ENCODE results near the gene CTBS.
"Not testable (repeated sequence)": the region's sequence is repeated elsewhere in the genome, so short reads cannot be mapped to it uniquely, and the experiment has no call there.

CTBS gene

DNA sequence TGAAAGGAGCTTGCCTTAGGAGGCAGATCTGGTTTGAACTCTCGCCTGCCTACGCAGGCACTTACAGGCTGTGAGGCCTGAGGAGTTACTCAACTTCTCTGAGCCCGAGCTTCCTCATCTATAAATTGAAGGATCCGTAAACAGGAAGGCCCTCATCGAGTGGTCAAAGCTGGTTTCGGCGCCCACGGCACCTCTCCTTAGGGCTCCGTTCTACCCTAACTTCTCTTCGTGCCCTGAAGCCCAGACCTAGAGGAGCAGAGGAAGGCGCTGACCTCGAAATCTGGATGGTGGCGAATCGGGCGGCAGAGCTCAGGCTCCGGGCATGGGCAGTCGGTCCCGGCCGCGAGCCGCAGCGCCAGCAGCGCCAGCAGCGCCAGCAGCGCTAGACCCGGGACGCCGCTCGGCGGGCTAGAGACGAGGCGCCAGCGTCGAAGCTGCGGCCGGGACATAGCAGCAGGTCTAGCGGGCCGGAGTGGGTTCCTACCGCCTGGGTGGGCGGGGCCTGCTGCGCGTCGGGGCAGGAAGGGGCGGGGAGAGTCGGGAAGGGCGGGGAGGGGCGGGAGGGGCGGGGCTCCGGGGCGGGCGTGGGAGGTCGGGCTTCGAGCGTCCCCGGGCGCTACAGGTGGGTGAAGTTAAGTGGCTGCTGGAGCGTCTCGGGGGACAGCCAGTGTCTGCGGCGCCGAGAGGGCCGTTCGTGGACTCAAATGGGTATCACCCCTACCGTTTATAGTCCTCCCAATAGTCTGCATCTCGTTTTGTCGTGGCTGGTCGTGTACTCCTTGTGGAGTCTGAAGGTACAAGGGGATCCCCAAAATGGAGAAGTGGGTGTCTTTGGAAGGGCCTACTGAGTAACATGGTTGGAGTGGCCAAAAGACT, at the start of gene CTBS:
CTBS (minus strand) TSS at position 474 of the 876 bp plus-strand sequence; CDS start at position 449, 25 bp downstream.
- peak; percentile 93 for DNase-seq

- no peak for DNase-seq
Observed at GRCh38 chr1:84621553-84621952, 47.3 kb upstream of the CTBS start.

DNA sequence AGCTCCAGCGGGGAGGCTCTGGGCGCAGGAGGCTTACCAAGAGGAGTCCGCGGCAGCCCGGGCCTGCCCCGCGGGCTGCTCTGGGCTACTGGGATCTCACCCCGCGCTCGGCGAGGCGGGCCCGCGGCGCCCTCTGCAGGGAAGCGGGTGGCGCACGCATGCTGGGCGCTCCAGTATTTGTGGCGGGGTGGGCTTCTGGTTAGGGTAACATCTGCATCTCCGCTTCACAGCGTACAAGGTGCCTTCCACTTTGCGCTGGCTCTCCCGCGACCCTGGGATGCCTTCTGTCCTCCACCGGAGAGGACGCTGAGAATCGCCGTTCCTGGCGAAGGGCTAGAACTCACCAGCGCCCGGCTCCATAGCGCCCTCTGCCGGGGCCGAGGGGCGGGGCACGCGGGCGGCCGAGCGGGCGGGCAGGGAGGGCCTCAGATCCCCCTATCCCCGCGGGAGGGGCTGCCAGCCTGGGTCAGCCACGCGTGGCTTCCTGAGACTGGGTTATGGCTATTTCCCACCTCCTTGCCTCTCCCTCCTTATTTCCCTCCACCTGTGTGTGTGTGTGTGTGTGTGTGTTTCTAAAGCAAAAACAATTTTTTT, 46.6 kb upstream of the CTBS start:
- DNase-seq: peak; percentile 87

GRCh38 chr1:84619383-84620102, 45.3 kb upstream of the CTBS start:
- peak; percentile 43 for DNase-seq

- no peak for DNase-seq
Observed at GRCh38 chr1:84617349-84617748, 43.1 kb upstream of the CTBS start.

GRCh38 chr1:84615790-84616189, 41.5 kb upstream of the CTBS start:
- no peak for DNase-seq

GRCh38 chr1:84613887-84614286, 39.6 kb upstream of the CTBS start:
- no peak for DNase-seq

DNA sequence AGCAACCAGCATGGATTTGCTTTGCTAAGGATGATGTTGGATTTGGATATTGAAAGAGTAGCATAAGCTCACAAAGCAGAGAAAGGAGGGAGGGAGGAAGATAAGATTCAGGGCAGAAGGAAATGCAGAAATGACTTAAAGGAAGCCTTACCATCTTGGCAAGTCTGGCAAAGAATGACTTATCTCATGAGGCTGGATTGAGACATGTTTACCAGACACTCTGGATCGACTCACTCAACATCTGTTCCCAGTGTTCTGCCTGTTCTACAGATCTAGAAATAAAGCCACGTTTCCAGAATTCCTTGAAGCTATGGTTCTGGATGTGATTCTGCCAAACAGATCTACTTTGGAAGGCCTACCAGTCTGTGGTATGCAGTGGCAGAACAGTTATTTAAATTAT, 38.8 kb upstream of the CTBS start:
- DNase-seq: no peak

DNA sequence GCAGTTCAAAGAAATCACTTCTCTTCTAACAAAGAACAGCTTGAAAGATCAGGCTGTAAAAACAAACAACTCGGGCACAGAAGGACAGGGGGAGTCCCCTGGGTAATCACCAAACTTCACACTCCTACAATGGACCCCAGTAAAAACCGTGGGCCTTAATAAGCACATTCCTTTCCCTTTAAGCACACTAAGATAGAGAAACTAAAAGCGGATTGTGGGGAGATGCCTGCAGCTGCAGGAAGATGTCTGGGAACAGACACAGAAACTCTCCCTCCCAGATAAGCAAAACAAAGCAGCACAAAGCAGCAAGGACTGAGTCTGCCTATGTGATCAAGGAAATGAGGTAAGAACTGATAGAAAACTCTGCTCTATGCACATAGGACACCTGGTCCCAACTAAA, 37.6 kb upstream of the CTBS start:
- no peak for DNase-seq

DNA sequence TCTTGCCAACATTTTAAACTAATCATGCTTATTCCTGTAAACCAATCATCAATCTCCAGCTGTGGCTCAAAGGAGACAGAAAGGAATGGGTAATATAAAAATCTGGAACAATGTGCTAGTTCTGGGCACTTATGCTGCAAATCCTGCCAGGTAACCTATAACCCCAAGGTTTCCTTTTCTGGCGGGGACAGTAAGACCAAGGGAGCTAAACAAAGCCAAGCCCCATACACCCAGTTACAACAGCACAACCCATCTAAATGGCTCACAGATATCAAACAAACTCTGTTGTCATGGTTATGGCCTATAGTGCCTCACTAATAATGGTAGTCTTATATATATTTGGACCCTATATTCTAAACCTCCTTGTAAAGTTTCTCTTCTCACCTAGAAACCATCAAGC, 36.9 kb upstream of the CTBS start:
- DNase-seq: no peak

DNA sequence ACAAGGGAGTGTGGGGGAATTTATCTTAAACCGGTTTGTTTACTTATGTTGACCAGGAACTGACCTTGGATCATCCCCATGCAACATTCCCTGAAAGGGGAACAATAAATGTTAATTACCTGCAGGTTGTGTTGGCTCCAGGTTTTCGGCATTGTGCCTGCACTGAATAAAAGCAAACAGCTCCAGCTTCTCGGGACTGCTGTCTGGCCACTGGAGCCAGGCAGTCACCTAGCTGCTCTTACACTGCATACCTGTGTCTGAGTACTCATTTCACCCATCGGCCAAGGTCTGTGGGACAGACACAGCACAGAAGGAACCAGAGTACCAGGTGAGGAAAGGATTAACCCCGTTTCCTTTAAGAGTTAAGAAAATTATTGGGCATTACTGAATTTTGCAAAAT, 32.7 kb upstream of the CTBS start:
- DNase-seq: no peak

- no peak for DNase-seq
Observed at GRCh38 chr1:84605157-84605556, 30.9 kb upstream of the CTBS start.

GRCh38 chr1:84603941-84604830, 29.9 kb upstream of the CTBS start:
- no peak for DNase-seq

GRCh38 chr1:84603223-84603622, 29.0 kb upstream of the CTBS start:
- no peak for DNase-seq

DNA sequence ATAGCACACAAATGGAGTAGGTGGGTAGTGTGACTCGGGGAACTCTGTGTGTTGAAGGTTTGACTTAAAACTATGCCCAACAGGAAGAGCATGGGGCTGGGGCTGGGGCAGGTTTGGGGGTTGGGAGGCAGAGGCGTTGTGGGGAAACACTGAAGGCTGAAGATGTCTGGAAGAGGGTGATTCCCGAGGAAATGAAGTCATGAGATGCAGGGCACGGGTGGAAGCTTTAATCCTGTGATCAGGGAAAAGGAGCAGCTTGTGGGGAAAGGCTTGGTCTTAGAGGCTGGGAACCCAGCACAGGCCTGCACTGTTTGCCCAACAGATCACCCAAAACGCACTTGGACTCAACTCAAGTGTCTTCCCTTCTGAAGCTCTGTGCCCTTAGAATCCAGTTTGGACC, 26.6 kb upstream of the CTBS start:
- no peak for DNase-seq

DNA sequence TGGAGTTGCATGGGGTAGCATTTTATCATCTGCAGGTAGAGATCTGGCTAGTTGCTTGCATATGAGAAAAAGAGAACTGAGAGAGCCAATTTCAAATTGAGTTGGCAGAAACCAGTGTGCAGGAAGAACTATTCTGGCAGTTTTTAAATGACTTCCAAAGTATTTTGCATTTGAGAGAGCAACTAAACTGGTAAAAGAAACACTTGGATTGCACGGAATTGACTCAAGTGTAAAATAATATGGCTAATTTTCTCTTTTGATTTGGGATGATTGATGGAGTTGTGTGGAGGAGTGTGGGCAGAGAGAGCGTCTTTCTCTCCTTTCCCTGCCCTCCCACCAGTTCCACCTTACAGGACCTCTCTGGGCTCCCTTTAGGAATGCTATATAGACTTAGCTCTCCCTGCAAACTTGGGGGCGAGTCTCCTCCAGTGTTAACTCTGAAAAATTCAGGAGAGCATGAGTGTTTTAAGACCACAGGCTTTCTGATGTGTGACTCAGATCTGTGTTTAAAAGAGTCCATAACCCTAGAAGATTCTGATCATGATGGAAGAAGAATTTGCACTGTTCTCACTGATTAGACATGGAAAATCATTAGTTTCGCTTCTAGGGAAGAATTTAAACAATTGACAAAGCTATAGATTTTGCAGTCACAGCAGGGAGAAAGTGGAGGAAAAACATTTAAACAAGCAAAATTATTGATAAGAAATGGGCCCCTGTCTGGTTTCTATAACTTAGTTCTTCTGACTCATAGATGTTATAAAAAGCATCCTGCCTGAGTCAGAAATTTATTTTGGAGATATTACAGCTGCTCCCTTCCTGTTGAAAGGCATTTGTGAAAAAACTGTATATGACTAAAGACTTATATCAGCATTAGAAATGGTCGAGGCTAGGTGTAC, 24.9 kb upstream of the CTBS start:
- peak; percentile 67 for DNase-seq

GRCh38 chr1:84598418-84598817, 24.2 kb upstream of the CTBS start:
- no peak for DNase-seq

- DNase-seq: no peak
Observed at GRCh38 chr1:84597011-84597410, 22.8 kb upstream of the CTBS start.

GRCh38 chr1:84594959-84595358, 20.7 kb upstream of the CTBS start:
- not testable (repeated sequence) for DNase-seq

GRCh38 chr1:84587099-84587498, 12.9 kb upstream of the CTBS start:
- no peak for DNase-seq

DNA sequence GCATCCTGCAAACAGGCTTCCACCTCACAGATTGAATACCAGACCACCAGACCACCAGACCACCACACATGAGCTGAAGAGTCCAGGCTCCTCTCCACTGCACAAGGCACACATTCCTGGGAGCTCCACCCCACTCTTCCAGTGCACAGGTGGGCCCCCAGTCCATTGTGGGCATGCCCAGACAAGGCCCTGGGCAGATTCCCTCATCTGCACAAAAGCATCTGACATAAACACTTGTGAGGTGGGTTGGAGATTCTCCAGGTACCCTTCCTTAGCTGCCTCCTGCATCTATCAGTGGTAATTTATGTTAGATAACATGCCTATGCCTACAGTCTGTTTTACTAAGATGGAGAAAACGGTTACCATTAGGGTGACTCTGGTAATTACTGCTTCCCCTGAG, 11.6 kb upstream of the CTBS start:
- no peak for DNase-seq

DNA sequence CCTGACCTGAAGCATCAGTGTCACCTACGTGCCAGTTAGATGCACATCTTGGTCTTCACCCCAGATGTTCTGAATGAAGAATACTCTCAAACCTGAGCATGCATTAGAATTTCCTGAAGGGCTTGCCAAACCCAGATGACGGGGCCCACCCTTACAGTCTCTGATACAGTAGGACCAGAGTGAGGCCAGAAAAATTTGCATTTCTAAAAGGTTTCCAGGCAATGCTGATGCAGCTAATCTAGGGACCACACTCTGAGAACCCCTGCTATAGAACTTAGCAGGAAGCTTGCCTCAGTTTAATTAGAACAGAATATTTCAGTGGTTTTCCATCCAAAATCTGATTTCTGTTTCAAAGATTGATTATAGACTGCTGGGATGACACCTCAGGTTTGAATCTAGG, 9.9 kb upstream of the CTBS start:
- no peak for DNase-seq
